ENCODE results near the gene BMPR1B.

Gene BMPR1B

DNA sequence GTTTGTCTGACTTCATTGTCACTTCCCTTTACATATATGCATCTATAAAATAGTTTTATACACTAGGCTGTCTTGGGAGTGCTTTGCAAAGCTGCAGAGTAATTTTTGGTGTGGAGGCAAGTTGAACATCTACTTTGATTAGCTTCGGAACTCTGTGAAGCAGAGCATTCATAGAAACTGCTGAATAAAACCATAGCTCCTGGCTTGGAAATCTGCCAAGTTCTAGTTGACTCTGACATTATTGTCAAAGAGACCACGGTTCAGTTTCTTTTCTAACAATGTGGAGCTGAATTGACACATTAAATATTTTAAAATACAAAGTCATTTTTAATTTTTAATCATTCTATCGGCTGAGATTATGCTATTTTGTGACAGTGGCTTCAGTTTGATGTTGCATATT, 335.0 kb downstream of the BMPR1B start:
- H3K4me3 Mint-ChIP-seq, result no peak overlapping the region
- TF ChIP-seq, protein P1, sequence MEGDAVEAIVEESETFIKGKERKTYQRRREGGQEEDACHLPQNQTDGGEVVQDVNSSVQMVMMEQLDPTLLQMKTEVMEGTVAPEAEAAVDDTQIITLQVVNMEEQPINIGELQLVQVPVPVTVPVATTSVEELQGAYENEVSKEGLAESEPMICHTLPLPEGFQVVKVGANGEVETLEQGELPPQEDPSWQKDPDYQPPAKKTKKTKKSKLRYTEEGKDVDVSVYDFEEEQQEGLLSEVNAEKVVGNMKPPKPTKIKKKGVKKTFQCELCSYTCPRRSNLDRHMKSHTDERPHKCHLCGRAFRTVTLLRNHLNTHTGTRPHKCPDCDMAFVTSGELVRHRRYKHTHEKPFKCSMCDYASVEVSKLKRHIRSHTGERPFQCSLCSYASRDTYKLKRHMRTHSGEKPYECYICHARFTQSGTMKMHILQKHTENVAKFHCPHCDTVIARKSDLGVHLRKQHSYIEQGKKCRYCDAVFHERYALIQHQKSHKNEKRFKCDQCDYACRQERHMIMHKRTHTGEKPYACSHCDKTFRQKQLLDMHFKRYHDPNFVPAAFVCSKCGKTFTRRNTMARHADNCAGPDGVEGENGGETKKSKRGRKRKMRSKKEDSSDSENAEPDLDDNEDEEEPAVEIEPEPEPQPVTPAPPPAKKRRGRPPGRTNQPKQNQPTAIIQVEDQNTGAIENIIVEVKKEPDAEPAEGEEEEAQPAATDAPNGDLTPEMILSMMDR (IDR thresholded peaks at IDR 0.05), result no peak
- no peak overlapping the region for H3K27ac Mint-ChIP-seq
- H3K36me3 Mint-ChIP-seq (ENCODE audit: low read depth), result no peaks in the 10 kb centered on the region
- H3K4me1 Mint-ChIP-seq, result peaks cover 5% of the 10 kb centered on the region
- no peak for DNase-seq
- H3K27me3 Mint-ChIP-seq (ENCODE audit: low read depth, poor library complexity), result no peaks in the 10 kb centered on the region
- no peaks in the 10 kb centered on the region for H3K9me3 Mint-ChIP-seq

DNA sequence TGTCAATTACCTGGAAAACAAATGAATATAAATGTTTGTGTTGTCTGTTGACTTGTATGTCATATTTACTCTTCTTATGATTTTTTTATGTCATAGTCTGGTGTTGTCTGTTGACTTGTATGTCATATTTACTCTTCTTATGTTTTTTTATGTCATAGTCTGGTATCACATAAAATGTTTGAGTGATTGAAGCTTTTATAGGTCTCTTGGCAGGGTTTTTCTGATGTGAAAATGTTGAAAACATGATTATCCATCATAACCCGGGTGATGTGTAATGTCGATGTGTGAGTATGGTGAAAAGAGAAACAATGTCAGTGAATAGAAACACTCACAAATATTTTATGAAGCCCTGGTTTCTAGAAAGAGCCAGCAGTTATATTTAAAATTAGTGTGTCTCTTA, 335.7 kb downstream of the BMPR1B start:
- DNase-seq, result no peak
- H3K27ac Mint-ChIP-seq, result no peak overlapping the region
- H3K36me3 Mint-ChIP-seq (ENCODE audit: low read depth), result no peaks in the 10 kb centered on the region
- H3K27me3 Mint-ChIP-seq (ENCODE audit: low read depth, poor library complexity), result no peaks in the 10 kb centered on the region
- H3K4me3 Mint-ChIP-seq, result no peak overlapping the region
- TF ChIP-seq, protein P1 (IDR thresholded peaks at IDR 0.05), result no peak
- no peaks in the 10 kb centered on the region for H3K9me3 Mint-ChIP-seq
- peaks cover 5% of the 10 kb centered on the region for H3K4me1 Mint-ChIP-seq

DNA sequence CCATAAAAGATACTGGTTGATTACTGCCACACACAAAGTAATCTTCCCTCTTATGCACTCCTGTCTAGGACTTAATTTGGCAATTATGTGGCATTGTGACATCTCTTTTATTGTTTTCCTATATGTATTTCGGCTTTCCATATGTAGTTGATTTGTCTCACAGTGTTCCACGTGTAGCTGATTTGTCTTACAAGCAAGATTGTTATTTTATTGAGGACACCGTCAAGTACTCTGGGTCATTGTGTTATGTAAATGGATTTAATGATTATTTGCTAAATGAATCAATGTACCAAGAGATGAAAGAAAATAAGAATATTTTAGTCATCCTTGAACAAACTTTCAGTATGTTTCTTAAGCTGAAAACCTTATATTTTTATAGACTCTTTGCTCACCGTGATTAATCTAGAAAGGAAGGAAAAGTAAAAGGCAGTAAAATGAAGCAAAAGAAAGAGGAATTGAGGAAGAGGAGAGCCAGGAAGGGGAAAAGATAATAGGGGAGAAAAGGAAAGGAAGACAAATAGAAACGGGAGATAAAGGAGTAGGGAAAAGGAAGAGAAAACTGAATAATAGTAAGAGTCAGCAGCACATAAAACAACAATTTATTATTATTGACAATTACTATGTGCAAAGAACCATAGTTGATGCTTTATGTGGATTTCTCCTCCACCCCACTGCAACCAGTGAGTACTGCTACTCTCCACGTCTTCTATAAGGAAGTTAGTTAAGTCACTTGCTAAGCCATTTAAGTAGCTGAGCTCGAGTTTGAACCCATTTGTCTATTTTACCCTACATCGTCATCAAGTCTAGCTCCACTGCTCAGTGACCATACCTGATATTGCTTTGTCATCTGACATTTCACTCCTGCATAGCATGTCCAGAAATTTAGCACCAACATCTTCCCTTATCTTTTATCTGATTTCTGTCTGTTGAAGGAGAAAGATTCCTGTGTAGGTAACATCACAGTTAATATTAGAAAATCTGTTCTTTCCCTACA, 336.5 kb downstream of the BMPR1B start:
- H3K27me3 Mint-ChIP-seq (ENCODE audit: low read depth, poor library complexity), result no peaks in the 10 kb centered on the region
- DNase-seq, result no peak
- peaks cover 5% of the 10 kb centered on the region for H3K4me1 Mint-ChIP-seq
- TF ChIP-seq, protein P1 (IDR thresholded peaks at IDR 0.05), result no peak
- no peaks in the 10 kb centered on the region for H3K9me3 Mint-ChIP-seq
- H3K27ac Mint-ChIP-seq, result peak overlapping the region; percentile 21
- no peaks in the 10 kb centered on the region for H3K36me3 Mint-ChIP-seq (ENCODE audit: low read depth)
- H3K4me3 Mint-ChIP-seq, result no peak overlapping the region

DNA sequence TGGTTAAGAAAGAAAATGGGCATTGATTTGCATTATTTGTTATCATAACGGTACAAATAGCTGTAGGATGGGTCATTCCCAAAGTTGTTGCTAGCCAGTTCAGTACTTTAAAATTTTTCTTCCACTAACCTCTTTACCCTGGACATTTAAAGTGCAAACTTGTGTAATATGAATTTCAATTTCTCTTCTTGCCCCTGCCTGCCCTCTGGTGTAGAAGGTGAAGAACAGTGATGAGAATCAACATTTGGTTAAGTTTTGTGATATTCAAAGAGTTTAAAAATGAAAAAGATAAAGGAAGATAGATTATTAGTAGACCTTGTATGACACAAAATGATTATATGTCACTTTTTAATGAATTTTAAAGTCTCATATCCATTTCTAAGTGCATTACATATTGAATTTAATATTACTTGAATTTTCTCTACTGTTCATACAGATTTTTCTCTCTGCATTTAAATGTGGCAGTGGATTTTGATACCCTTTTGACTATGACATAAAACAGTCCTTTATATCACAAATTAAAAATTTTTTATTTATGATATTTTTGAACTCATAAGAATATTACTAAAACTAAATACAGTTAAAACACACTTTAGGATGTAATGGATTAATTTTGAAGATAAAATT, 337.7 kb downstream of the BMPR1B start:
- peaks cover 7% of the 10 kb centered on the region for H3K36me3 Mint-ChIP-seq (ENCODE audit: low read depth)
- no peak for DNase-seq
- no peak overlapping the region for H3K27ac Mint-ChIP-seq
- H3K4me1 Mint-ChIP-seq, result peaks cover 5% of the 10 kb centered on the region
- no peak overlapping the region for H3K4me3 Mint-ChIP-seq
- H3K9me3 Mint-ChIP-seq, result peaks cover 4% of the 10 kb centered on the region
- no peaks in the 10 kb centered on the region for H3K27me3 Mint-ChIP-seq (ENCODE audit: low read depth, poor library complexity)
- TF ChIP-seq, protein P1 (IDR thresholded peaks at IDR 0.05), result peak; percentile 54

DNA sequence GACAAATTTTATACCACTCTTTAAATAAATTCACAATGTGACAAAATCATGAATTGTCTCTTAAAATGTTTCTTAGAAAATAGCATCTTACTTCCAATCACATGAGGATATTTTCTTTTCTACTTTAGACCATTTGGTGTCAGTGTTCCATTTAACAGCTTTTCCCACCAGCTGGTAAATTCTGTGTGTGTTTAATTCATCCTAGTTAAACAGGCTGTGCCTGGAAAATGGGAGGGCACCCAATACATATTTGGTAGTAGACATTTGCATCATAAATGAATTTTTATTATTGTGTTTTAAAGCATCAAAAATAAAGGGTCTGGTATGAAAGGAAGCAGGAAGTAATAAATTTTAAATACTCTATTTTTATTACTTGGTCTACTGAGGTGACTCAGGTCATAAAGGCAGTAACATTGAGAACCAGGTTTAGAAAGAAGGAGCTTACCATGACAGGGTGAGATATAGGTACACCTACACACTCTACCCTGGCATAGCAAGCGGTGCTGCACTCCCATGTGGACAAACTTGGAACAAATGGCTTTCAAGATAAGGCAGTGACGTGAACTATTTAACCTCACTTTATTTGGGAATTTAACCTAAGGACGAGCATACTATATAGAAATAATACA, 344.5 kb downstream of the BMPR1B start:
- TF ChIP-seq, protein P1 (IDR thresholded peaks at IDR 0.05), result no peak
- H3K27me3 Mint-ChIP-seq (ENCODE audit: low read depth, poor library complexity), result no peaks in the 10 kb centered on the region
- no peak for DNase-seq
- H3K4me1 Mint-ChIP-seq, result peaks cover 7% of the 10 kb centered on the region
- H3K36me3 Mint-ChIP-seq (ENCODE audit: low read depth), result peaks cover 9% of the 10 kb centered on the region
- peaks cover 4% of the 10 kb centered on the region for H3K9me3 Mint-ChIP-seq
- H3K4me3 Mint-ChIP-seq, result no peak overlapping the region
- H3K27ac Mint-ChIP-seq, result no peak overlapping the region

All from nephron progenitor cell (in vitro differentiated cells).